ENCODE results near the gene ENTPD8.
A peak's percentile ranks its signal among the peaks of the same experiment; 100 is the strongest.

The ENTPD8 gene

GRCh38 chr9:137462396-137462985 is 21.3 kb upstream of the ENTPD8 start:
- ChIA-PET CTCF (interaction anchor here (1.1 to 1.4 kb wide), 2 partner anchors 17 to 160 kb away, joined by 3 to 5 read pairs; no protein-coding TSS in a partner anchor), POLR2A (ENCODE audit: low non-redundant PET) (interaction anchor here (0.6 kb wide), 1 partner anchor 32 kb away, joined by 3 read pairs; no protein-coding TSS in a partner anchor)
- DNase-seq (ENCODE audit: low spot score), result no peak
- TF ChIP-seq, protein P1, sequence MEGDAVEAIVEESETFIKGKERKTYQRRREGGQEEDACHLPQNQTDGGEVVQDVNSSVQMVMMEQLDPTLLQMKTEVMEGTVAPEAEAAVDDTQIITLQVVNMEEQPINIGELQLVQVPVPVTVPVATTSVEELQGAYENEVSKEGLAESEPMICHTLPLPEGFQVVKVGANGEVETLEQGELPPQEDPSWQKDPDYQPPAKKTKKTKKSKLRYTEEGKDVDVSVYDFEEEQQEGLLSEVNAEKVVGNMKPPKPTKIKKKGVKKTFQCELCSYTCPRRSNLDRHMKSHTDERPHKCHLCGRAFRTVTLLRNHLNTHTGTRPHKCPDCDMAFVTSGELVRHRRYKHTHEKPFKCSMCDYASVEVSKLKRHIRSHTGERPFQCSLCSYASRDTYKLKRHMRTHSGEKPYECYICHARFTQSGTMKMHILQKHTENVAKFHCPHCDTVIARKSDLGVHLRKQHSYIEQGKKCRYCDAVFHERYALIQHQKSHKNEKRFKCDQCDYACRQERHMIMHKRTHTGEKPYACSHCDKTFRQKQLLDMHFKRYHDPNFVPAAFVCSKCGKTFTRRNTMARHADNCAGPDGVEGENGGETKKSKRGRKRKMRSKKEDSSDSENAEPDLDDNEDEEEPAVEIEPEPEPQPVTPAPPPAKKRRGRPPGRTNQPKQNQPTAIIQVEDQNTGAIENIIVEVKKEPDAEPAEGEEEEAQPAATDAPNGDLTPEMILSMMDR (conservative IDR thresholded peaks at IDR 0.05; ENCODE audit: low read depth), result no peak
- no peak overlapping the region for H3K27ac ChIP-seq

- ChIA-PET CTCF (no interaction called here), POLR2A (ENCODE audit: low non-redundant PET) (no interaction called here)
Measured at GRCh38 chr9:137461663-137462395, 20.7 kb upstream of the ENTPD8 start.

GRCh38 chr9:137461316-137461662 is 20.1 kb upstream of the ENTPD8 start:
- no peak overlapping the region; the same call in 1 of the 2 replicates for H3K27ac ChIP-seq
- TF ChIP-seq, protein P1 (conservative IDR thresholded peaks at IDR 0.05; ENCODE audit: low read depth), result no peak
- POLR2A ChIA-PET (ENCODE audit: low non-redundant PET), result no interaction called here
- CTCF ChIA-PET, result interaction anchor here (1.4 kb wide), 1 partner anchor 38 kb away, joined by 6 read pairs; the partner anchor contains the start of genes EXD3 and NOXA1
- no peak for DNase-seq (ENCODE audit: low spot score)

More at GRCh38 chr9:137461663-137462395, 20.7 kb upstream of the ENTPD8 start:
- DNase-seq (ENCODE audit: low spot score), result peak; percentile 51
- H3K27ac ChIP-seq, result no peak overlapping the region; the same call in 1 of the 2 replicates
- TF ChIP-seq, protein P1 (conservative IDR thresholded peaks at IDR 0.05; ENCODE audit: low read depth), result no peak

DNA sequence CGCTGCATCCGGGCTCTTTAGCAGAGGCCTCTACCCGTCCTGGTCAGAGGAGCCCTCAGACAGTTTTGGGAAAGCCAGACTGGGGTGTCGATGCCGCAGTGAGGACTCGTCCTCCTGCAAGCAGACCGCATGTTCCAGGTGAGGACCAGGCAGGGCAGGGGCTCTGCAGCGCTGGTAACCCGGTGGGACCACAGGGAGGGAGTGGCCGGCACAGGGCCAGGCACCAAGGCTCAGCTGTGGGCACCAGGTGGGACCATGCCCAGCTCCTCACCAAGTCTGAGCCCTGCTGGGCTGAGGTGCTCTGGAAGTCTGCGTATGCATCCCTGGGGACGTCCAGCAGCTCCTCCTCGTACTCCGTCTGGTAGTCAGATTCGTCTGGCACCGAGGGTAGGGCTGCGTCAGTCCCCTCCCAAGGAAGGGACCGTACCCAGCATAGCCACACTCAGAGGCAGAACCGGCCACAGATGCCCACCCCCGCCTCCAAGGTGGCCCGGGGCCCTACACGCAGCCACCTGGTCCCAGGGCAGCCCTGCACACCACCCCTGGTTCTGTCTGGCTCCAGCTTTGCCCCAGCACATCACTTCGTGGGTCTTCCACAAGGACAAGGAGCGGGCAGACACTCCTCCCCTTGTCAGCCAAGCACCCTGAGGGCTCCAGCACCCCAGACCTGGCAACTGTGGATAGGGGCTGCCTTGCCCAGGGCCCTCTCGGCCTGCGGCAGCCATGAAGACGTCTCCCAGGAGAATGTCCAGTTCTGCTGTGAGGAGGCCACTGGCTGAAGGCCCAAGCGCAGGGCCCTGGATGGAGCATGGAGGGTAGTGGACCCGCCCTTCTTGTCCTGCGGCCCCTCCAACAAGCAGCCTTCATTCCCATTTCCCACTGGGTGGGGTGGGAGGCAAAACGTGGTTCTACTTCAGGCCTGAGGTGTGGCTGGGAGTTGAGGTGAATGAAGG is 19.5 kb upstream of the ENTPD8 start:
- ChIA-PET CTCF (interaction anchor here (0.5 to 1.4 kb wide), 3 partner anchors 18 to 357 kb away, joined by 4 to 6 read pairs (median 4); partner anchors contain the start of genes EXD3 and NOXA1), POLR2A (ENCODE audit: low non-redundant PET) (no interaction called here)
- TF ChIP-seq, protein P1 (conservative IDR thresholded peaks at IDR 0.05; ENCODE audit: low read depth), result no peak

DNA sequence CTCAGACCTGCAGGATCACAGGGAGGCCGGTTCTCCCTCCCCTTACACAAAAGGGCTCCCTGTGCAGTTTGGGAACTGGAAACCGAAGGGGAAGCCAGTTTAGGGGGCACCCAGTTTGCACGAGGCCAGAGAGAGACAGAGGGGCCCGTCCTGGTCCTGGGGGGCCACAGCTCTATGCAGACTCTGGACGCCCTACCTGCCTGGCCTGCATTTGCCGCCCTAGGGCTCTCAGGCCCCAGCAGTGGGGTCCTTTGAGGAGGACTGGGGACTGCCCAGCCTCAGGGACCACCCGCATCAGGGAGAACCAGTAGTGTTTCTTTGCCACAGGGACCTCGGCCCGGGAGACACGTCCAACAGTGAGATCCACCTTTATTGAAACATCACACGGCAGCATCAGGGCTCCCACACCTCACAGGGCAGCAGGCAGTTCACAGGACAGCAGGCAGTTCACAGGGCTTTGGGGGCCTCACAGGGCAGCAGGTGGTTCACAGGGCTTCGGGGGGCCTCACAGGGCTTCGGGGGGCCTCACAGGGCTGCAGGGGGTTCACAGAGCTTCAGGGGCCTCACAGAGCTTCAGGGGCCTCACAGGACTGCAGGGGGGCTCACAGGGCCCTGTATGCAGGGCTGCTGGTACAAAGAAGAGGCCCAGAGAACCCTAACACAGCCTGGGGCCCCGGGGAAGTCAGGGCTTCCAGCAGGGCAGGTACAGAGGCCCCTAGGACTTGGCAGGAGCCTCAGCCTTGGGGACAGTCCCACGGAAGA is 18.6 kb upstream of the ENTPD8 start:
- H3K27ac ChIP-seq, result peak overlapping the region; percentile 74
- DNase-seq (ENCODE audit: low spot score), result no peak
- POLR2A ChIA-PET (ENCODE audit: low non-redundant PET), result interaction anchor here (0.6 kb wide), 2 partner anchors 32 to 84 kb away, joined by 3 to 4 read pairs; no protein-coding TSS in a partner anchor
- CTCF ChIA-PET, result interaction anchor here (0.6 to 1.4 kb wide), 3 partner anchors 17 to 100 kb away, joined by 3 to 6 read pairs (median 4); partner anchors contain the start of genes EXD3 and NOXA1
- TF ChIP-seq, protein P1 (conservative IDR thresholded peaks at IDR 0.05; ENCODE audit: low read depth), result no peak

More for the DNA sequence above, 19.5 kb upstream of the ENTPD8 start:
- DNase-seq (ENCODE audit: low spot score), result no peak
- H3K27ac ChIP-seq, result peak overlapping the region; percentile 74

Measured in RWPE1 (cell line).